ENCODE results near the gene PLEKHA8. TPM values are rescaled to one million over a fixed set of nuclear protein-coding genes. Genes with fewer than 3 reads are reported as not detected.

PLEKHA8 gene, protein sequence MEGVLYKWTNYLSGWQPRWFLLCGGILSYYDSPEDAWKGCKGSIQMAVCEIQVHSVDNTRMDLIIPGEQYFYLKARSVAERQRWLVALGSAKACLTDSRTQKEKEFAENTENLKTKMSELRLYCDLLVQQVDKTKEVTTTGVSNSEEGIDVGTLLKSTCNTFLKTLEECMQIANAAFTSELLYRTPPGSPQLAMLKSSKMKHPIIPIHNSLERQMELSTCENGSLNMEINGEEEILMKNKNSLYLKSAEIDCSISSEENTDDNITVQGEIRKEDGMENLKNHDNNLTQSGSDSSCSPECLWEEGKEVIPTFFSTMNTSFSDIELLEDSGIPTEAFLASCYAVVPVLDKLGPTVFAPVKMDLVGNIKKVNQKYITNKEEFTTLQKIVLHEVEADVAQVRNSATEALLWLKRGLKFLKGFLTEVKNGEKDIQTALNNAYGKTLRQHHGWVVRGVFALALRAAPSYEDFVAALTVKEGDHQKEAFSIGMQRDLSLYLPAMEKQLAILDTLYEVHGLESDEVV
- total RNA-seq (ENCODE audit: insufficient read depth, low replicate concordance), result 13.0 TPM

DNA sequence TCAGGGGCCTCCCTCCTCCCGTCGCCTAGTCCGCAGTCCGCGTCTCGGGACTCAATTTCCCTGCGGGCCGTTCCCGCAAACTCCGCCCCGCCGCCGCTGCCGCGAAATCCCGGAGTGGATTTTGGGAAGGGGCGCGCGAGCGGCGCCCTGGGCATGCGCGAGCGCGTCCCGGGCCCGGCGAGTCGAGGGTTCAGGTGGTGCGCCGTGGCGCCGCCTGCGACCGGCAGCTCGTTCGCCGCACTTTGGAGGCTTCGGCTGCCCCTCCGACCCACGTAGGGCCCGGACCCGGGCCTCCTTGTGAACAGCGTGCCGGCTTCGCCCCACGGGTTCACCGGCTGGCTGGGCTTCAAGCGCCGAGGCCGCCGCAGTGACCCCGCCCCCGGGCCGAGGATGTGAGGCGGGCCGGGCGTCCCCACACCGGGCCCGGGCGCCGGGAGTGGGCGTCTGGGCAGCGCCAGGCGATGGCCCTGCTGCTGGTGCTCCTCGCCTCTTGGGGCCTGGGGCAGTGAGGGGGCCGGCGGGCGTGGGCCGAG, at the start of gene PLEKHA8:
PLEKHA8 (plus strand) TSS at position 197 of the 533 bp plus-strand sequence. CDS start 351 bp downstream, outside the sequence.
- peak; percentile 92 for DNase-seq (ENCODE audit: low spot score)

DNA sequence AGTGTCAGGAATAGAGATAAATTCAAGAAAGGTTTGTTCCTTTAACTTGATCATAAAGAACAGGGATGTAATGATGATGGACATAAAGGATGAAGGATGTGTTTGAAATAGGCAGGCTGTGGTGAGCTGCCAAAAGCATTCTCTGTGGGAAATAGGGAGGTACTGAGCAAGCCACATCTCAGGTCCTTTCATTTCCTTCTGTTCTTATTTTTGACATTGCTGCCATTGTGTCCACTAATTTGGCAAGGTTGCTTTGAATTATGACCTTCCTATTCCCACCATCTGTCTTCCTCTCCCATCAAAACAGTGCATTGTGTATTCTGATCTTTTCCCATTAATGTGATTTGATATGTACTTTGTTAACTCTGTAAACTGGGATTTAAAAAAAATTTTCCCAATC, 48.1 kb upstream of the PLEKHA8 start:
- DNase-seq (ENCODE audit: low spot score), result no peak

DNA sequence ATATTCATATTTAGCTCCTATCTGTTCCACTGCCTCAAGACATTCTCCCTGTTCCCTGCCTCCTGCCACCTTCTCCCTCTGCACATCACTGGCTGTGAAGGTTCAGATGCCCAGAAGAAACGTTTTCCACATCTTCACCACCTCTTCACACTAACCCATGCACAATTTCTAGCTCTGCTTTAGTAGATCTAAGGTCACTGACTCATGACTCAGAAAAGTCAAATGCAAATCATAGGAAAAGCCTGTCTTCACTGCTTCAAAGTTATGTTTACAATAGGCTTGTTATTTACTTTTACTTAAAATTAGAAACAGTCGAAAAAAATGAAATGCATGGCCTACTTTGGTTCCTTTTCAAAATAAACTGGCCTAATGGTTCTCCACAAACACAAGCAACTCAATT, 41.1 kb upstream of the PLEKHA8 start:
- DNase-seq (ENCODE audit: low spot score), result no peak

DNA sequence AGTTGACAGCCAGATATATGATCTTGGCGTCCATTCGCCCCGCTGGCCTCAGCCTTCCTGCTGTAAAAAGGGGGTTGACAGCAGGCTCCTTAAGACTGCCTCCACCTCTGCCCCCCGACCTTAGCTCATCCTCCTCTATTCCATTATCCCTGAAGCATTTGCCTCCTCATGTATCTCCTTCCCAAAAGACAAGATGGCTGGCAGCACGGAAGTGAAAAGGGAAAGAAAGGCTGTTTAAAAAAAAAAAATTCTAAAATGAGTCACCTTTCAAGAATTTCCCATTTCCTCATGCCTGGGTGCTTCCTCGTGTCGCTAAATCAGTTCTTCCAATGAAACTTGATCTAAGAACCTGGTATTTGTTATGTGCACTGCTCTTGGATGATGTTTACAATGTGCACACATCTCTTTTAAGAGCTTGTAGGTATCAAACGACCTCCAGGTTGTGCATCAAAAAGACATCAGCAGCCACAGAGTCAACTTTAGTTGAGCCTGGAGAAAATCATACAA, 40.3 kb upstream of the PLEKHA8 start:
- DNase-seq (ENCODE audit: low spot score), result peak; percentile 79

DNA sequence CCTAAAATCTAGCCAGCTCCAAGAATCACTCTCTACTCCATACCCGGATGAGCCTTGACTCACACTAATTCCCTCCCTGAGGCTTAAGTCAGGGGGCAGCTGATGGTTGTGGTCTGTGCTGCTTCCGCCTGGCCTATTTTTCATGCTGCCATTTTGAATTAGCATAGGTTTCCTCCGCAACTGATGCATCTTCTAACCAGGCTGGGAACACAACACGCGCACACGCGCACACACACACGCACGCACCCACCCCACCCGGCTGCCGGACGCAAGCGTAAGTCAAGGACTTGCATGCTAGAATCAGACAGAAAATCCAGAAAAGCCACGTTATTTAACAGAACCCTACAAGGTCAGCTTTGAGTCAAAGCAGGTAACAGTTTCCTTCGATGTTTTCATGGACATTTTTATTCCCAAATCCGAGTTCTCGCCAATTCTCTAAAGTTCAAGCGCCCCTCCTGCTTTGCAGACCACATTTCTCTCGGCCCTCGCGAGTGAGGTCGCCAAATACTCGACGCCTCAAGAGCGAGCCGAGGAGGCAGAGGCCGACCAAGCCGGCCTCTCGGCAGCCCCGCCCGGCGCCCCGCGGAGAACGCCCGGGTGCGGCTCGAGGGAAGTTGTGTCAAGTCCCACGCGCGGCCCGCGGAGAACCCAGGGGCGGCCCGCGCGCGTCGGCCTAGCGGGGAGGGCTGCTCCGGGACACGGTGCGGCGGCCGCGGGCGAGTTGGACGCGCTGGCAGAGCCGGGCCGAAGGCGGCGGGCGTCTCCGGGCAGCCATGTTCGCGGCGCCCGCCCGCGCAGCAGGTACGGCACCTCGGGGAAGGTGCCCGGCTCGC, 39.6 kb upstream of the PLEKHA8 start:
- DNase-seq (ENCODE audit: low spot score), result peak; percentile 71

DNA sequence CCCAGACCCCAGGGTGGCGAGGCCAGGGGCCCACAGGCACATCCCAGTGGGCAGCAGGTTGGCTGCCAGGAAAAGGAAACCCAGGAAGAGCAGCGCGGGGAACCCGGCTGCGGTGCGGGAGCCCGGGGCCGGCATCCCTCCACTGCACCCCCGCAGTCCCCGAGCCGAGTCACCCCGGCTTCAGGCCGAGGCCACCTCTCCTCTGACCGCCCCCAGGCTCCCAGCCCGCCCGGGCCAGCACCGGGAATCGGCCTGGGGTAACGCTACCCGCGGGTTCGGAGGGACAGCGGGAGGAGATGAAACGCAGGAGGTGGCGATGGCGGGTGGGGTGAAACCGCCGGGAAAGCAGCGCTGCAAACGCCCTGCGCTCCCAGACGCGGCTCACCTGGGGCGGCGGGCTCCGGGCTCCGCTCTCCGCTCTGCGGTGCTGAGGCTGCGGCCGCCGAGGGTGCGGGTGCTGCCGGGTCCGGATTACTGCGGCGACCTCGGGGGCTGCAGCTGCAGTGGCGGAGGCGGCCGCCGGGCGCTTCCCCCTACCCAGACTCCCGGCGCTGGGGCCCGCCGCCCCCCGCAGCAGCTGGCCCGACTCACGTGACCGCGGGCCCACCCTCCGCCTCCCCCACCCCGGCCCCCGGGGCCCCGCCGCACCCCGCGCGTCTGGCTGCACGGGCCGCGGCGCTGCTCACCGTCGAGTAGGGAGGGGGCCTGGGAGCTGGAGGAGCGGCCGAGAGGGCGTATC, 38.8 kb upstream of the PLEKHA8 start, which contains the start of gene SCRN1:
SCRN1 (minus strand) TSS at position 545 of the 739 bp plus-strand sequence. CDS start 20,734 bp downstream, outside the sequence.
- DNase-seq (ENCODE audit: low spot score), result peak; percentile 52

DNA sequence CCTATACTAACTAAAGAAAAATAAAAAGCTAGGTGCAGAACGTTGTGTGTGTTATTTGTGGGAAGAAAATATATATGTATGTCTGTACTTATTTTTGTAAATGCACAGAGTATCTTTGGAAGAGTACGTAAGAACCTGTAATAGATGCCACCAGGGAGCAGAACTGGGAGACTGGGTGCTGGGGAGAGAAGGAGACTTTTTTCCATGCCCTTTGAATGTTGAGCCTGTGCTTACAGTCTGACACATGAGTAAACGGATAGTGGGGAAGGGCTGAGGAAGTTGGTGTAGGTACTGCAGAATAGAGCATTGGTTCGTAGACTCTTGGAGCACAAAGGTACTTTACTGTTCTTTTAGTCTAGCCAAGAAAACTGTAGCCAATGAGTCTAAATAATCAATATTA, 37.3 kb upstream of the PLEKHA8 start:
- DNase-seq (ENCODE audit: low spot score), result no peak

DNA sequence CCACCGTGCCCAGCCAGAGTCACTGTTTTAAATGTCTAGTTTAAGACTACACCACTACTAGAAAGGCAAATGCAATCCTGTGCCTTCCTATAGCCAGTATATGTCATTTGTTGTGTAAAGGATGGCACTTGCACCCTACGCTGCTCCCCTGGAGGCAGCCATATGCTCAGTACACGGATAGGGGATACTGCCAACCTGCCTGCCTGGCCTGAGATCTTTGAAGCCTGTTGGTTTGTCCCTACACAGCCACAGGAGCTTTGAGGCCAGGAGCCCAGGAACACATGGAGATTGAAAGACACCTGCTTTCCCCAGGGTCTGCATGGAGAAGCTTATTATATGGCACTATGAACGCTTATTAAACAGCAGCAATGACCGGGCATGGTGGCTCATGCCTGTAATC, 36.3 kb upstream of the PLEKHA8 start:
- DNase-seq (ENCODE audit: low spot score), result no peak

DNA sequence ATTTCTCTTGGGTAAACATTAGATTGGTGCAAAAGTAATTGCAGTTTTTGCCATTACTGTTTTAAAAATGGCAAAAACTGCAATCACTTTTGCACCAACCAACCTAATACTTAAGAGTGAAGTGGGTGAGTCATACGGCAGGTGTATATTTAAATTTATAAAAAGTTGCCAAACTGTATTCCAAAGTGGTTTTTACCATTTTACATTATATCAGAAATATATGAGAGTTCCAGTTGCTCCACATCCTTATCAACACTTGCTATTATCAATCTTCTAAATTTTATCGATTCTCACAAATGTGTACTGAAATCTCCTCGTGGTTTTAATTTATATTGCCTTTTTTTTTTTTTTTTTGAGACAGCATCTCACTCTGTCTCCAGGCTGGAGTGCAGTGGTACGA, 35.1 kb upstream of the PLEKHA8 start:
- no peak for DNase-seq (ENCODE audit: low spot score)

DNA sequence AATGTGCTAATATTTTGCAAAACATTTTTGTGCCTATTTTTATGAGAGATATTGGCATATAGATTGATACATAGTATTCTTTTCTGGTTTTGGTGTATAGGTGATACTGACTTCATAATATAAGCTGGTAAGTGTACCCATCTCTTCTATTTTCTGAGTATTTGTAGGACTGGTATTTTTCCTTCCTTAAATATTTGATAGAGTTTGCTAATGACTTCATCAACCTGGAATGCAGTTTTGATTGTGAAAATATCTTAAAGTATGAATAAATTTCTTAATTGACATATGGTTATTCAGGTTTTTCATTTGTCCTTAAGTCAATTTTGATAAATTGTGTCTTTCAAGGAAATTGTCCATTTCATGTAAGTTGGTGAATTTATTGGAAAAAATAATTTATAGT, 32.6 kb upstream of the PLEKHA8 start:
- no peak for DNase-seq (ENCODE audit: low spot score)

DNA sequence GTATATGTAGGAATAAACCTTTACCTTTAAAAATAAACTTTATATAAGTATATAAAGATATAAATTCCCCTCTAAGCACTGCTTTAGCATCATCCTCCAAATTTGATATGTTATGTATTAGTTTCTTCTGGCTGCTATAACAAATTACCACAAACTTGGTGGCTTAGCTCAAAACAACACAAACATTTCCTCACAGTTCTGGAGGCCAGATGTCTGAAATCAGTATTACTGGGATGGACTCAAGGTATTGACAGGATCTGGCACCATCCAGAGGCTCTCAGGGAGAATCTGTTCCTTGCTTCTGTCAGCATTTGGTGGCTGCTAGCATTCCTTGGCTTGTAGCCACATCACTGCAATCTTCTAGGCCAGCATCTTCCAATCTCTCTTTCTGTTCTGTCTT, 31.9 kb upstream of the PLEKHA8 start:
- DNase-seq (ENCODE audit: low spot score), result no peak

DNA sequence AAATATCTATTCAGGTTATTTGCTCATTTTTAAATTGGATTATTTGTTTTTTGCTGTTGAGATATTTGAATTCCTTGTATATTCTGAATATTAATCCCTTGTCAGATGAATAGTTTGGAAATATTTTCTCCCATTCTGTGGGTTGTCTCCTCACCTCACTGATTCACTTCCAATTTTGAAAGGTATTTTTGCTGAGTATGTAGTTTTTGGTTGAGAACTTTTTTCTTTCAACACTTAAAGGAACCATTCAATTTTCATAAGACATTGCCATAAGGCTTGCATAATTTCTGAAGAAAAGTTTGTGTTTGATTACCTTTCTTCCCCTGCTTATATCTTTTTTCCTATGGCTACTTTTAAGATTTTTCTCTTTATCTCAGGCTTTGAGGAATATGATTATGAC, 29.7 kb upstream of the PLEKHA8 start:
- DNase-seq (ENCODE audit: low spot score), result no peak

DNA sequence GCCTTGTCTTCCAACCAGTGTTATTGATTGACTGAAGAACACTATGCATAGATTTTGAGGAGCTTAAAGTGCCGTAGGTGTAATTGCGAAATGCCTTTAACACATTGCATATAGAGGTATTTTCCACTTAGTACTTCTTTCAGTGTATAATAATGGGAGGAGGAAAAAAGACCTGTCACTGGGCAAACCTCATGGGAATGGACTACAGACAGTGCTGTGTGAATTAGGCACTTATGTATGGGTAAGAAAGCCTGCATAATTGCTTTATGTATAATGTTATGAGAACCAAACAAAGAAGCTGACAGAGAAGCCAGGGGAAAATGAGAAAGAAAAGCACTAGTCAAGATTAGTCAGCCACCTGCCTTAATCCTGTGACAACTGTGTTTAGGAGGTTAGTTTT, 26.2 kb upstream of the PLEKHA8 start:
- DNase-seq (ENCODE audit: low spot score), result no peak

DNA sequence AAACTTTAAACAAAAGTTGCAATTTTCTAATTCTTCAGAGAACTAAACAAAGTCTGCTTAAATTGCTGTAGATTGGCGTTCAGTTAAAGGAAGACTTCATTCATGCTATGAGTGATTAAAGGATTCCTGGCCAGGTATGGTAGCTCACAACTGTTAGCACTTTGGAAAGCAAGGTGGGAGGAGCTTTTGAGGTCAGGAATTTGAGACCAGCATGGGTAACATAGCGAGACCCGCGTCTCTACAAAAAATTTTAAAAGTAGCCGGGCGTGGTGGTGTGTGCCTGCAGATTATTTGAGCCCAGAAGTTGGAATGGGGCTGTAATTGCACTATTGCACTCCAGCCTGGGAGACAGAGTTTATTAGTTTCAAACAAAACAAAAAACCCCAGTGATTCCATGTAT, 25.1 kb upstream of the PLEKHA8 start:
- no peak for DNase-seq (ENCODE audit: low spot score)

DNA sequence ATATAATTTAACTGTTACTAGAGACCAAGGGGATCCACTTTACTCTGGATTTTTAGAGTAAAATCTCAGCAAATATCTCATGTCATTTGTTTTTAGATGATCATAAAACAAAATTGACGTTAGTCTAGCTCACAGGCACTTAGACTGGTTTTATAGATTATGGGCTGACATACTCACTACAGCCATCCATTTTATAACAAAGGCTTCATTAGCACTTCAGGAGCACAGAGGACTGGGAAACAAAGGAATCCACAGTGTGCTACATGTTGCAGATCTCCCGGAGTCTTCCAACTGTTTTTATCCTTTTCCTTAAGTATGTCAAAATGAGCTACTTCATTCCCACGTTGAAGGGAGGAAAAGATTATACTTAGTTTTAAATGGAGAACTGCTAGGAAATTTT, 22.7 kb upstream of the PLEKHA8 start:
- DNase-seq (ENCODE audit: low spot score), result no peak

DNA sequence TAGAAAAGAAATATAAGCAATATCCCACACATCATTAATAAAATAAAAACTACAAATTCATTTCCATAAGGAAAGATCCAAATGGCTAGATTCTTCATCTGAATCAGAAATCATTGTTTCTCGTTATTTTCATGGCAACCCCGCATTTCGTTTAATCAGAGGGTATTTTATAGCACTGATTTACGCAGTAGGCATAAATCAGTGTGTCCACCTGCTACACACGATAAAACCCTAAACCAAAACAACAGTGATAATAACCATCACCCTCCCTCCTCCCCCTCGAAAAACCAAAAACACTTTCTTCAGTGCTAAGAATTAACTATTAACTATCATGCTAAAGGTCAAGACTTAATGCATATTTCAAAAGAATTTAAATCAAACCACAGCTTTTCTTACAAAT, 18.2 kb upstream of the PLEKHA8 start:
- DNase-seq (ENCODE audit: low spot score), result no peak

DNA sequence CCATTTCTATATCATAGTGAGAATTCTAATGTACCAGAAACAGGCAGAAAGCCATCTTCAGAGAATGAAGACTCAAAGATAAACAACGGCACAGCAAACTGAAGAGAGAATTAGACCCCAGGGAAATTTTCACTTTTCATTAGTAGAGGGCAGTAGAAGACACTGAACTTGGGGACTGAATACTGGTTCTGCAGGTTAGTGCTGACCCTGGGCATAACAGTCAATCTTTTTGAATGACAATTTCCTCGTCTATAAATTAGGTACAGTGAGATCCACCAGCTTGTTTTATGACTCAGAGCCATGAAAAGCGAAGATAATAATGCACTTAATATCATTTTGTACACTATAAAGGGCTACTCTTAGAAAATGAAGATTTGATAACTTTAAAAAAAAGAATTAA, 15.5 kb upstream of the PLEKHA8 start:
- DNase-seq (ENCODE audit: low spot score), result no peak

DNA sequence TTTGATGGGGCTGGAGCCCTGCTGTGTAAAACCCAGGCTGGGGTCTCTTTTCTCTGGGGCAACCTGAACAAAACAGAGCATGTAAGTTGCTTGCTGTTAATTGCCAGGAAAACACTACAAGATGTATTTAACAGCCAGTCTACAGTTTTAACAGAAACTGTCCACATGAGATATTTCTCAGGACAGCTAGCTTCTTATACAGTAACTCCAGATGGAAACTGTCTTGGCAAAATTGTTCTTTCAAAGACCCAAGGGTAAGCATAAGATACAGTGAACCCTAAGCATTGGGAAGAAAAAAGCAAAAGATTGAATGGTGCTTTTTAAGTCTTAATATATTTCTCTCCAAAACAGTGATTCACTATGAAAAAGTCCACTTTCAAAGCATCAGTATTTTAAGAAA, 9.8 kb upstream of the PLEKHA8 start:
- no peak for DNase-seq (ENCODE audit: low spot score)

DNA sequence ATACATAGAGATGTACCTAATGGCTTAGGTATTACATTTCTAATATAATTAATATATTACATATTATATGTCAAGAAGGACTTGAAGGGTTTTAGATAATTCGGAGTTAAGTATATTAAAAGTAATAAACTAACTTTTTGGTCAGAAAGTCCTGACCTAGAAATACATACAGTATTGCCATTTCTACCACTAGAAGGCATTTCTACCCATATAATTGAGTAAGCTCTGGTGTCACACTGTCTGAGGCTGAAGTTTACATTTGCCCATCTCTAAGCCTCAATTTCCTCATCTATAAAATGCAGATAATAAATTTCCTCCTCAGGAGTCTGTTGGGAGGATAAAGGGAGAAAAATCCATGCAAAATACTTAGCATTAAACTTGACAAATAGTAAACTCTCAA, 8.8 kb upstream of the PLEKHA8 start:
- DNase-seq (ENCODE audit: low spot score), result no peak

DNA sequence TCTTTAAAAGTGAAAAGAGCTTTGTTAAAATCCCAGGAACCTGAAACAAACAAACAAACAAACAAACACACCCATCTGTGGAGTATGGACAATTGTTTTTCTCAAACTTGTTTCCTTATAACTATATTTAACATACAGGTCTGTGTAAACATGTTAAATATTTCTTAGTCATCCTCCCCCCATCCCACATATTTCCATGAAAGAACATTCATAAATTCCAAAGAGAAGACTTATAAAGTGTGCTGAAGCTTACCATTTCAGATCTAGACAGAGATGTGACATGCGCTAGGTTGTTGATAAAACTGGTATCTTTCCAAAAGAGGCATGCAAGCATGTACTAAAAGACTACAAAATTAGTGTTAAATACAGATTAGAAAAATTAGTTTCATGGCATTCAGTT, 8.3 kb upstream of the PLEKHA8 start:
- DNase-seq (ENCODE audit: low spot score), result no peak

DNA sequence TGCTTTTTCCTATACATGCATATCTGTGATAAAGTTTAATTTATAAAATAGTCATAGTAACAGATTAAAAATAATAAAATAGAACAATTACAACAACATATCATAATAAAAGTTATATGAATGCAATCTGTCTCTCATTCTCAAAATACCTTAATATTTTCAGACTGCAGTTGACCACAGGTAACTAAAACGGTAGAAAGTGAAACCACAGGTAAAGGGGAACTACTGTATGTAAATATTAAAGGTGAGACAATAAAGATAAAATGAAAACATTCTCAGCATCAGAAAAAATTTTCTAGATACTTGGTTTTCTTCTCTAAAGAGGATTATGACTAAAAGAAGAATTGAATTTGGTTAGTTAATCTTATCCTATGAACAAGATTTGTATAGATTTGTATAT, 7.7 kb upstream of the PLEKHA8 start:
- DNase-seq (ENCODE audit: low spot score), result no peak

Measured in umbilical cord (tissue), 2 donors.